LNCAP (cell line): ENCODE measurements around the gene CGB2.
"Not testable (repeated sequence)": the region's sequence is repeated elsewhere in the genome, so short reads cannot be mapped to it uniquely, and the experiment has no call there.

Source experiments
- CTCF ChIP-seq: fragments of 450-650 bp; IDR thresholded peaks from 2 replicates; pipeline ENCODE4 v1.5.1; 2017; ENCODE audit warnings: mild to moderate bottlenecking

CGB2 gene

GRCh38 chr19:49020342-49020741 lies 11.3 kb upstream of the CGB2 start:
- TF ChIP-seq CTCF: no peak

- TF ChIP-seq CTCF: no peak
These were observed 10.5 kb upstream of the CGB2 start for GRCh38 chr19:49020931-49021895.

GRCh38 chr19:49022116-49022515 lies 9.6 kb upstream of the CGB2 start:
- no peak for TF ChIP-seq CTCF

- not testable (repeated sequence) for TF ChIP-seq CTCF
These were observed 7.5 kb upstream of the CGB2 start, which contains the start of gene CGB3 for GRCh38 chr19:49024233-49024632. TSS of gene CGB3 (minus strand) at chr19:49024333. CDS start at chr19:49023971, 362 bp downstream.

- TF ChIP-seq CTCF: peak; percentile 22; the same call in 1 of the 2 replicates
These were observed 5.1 kb downstream of the CGB2 start, which contains the start of gene CGB1 for GRCh38 chr19:49036815-49037214. TSS of gene CGB1 (minus strand) at chr19:49036895. CDS start at chr19:49036711, 184 bp downstream.

GRCh38 chr19:49042177-49042576 lies 10.5 kb downstream of the CGB2 start:
- TF ChIP-seq CTCF: no peak

GRCh38 chr19:49043548-49043947 lies 11.9 kb downstream of the CGB2 start, which contains the start of gene CGB5:
TSS of gene CGB5 (plus strand) at chr19:49043848. CDS start at chr19:49044210, 362 bp downstream.
- not testable (repeated sequence) for TF ChIP-seq CTCF
